Measurements from ENCODE around the gene SYS1. TPM values are rescaled to one million over a fixed set of nuclear protein-coding genes. Genes with fewer than 3 reads are reported as not detected.
"Not testable (repeated sequence)": the region's sequence is repeated elsewhere in the genome, so short reads cannot be mapped to it uniquely, and the experiment has no call there.

The SYS1 gene
- total RNA-seq, 1 donor from 2014 or later: 22.6 TPM

DNA sequence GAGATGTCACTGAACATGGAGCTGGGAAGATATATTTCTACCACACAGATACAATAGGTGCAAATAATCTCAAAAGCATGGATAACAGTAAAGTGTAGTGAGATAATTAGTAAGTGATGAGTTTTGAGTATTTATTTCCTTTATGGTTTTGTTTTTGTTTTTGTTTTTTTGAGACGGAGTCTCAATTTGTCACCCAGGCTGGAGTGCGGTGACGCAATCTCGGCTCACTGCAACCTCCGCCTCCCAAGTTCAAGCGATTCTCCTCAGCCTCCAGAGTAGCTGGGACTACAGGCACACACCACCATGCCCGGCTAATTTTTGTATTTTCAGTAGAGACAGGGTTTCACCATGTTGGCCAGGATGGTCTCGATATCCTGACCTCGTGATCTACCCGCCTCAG lies 12.2 kb upstream of the SYS1 start:
- intact Hi-C loops (cut with micrococcal nuclease); ATAC-seq: not testable (repeated sequence)

DNA sequence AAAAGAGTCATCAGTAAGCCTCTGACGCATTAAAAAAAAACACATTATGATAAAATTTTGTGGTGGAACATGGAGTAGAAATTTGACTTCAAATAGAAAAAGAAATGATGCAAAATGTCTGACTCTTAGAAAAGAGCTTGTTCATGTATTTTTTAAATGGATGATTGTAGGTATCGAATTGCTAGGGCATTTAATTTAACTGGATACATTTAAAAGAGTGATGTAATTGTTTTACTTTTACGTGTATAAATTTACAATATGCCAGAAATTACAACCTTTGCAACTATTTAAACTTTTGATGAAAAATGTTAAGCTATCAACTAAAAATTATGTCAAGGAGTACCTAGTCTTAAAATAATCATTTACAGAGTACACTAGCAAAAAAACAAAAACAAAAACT lies 10.2 kb upstream of the SYS1 start:
- intact Hi-C loops (cut with micrococcal nuclease): no loop called here
- DNase-seq: no peak

More for the DNA sequence above, 12.2 kb upstream of the SYS1 start:
- DNase-seq: not testable (repeated sequence)

DNA sequence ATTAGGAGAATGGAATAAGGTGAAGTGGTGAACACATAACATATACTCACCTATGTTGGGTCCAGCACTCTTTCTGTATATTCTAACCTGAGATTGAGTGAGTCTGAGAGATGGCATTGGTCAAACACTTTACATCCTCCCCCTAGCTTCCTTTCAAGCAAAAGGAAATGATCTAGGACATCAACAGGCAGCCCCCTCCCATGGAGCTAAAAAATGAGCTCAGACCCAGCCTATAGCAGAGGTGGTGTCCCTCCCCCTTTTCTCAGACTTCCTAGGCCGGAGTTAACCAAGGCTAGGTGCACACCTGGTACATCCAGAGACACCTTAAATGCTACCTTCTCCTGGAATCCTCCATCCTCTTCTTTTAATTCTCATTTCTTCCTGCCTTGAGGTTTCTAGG lies 9.2 kb upstream of the SYS1 start:
- intact Hi-C loops (cut with micrococcal nuclease): no loop called here

More for the DNA sequence above, 10.2 kb upstream of the SYS1 start:
- no peak for ATAC-seq

DNA sequence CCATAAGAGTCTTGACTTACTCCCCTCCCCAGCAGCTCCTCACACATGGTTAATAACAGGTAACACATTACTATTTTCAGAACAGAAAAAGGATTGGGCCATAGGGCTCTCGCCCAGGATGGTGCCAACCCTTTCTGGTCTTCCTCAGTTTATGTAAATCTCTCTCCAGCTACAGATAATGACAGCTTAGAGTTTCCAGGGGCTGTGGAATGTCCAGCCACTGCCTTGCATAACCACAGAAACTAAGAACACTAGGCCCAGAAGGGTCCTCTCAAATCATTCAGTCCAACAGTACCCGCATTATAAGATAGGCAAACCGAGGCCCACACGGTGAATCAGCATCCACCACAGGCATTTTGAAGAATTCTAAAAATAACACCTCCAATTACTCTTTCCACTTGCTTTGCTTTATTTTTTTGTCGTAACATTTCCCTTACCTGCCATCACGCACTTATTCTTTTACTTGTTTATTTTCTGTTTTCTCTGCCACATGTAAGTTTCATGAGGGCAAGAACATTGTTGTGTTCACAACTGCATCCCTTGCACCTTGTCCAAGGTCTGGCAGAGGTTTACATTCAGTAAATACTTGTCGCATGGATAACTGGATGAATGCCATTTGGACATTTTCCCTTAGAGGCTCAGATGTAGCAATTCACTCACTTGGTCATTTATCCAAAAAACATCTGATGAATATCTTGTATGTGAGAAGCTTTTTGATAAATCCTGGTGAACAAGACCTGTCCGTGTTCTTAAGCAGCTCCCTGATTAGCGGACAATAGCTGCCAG lies 8.3 kb upstream of the SYS1 start:
- ATAC-seq: no peak
- intact Hi-C loops (cut with micrococcal nuclease): no loop called here
- DNase-seq: no peak

More for the DNA sequence above, 9.2 kb upstream of the SYS1 start:
- ATAC-seq (no peak), DNase-seq (no peak)

DNA sequence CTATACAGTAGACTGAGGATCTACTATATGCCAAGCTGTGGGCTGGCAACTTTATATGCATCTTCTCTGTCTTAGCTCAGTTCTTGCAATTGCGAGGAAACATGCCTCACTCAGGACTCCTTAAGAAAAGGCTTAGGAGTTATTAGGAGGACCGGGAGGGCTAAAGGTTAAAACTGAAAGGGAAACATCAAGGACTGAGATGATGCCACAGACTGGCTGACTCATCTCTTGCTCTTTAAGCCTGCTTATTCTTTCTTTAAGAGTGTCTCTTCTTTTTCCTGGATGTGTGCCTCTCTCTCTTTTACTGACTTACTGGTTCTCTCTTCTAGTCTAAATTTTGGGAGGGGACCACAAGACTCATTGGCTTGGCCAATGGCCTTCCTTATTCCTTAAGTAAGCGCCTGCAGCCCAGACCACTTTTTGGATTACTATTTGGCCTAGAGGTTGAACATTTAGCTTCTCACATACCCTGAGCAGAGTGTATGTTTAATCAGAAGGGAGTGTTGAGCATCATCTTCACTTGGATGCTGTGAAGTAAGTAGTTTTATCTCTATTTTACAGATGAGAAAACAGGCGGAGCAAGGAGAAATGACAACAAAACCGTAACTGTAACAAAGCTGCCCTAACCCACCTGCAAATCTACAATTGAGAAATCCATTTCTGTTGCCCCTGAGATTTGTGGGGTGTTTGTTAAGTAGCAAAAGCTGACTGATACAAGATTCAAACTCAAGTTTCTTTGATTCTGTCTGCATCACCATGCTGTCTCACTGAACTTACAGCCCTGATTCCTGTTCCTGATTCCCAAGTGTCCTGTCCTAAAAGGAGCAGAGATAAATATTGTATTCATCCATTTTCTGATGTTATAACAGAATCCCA lies 7.5 kb upstream of the SYS1 start:
- intact Hi-C loops (cut with micrococcal nuclease): no loop called here
- no peak for DNase-seq
- no peak for ATAC-seq

- DNase-seq (peak; percentile 81), ATAC-seq (peak; percentile 74)
- intact Hi-C loops (cut with micrococcal nuclease): no loop called here
These were observed 4.5 kb upstream of the SYS1 start for GRCh38 chr20:45358282-45359068.

DNA sequence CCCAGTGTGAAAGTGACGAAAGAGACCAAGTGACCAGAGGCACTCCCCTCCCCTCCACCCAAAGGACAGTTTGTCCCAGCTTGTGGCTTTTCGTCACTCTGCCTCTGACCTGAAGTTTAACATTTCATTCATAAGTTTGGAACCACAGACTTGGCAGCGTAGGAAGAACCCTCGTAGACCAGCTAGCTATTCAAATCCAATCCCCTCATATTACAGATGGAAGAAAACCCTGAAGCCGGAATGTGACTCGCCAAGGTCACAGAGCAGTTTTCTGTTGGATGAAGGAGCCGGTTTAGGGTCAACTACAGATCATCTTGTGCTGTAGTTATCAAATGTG lies 3.9 kb upstream of the SYS1 start:
- intact Hi-C loops (cut with micrococcal nuclease): no loop called here
- ATAC-seq (peak; percentile 59), DNase-seq (peak; percentile 62)

DNA sequence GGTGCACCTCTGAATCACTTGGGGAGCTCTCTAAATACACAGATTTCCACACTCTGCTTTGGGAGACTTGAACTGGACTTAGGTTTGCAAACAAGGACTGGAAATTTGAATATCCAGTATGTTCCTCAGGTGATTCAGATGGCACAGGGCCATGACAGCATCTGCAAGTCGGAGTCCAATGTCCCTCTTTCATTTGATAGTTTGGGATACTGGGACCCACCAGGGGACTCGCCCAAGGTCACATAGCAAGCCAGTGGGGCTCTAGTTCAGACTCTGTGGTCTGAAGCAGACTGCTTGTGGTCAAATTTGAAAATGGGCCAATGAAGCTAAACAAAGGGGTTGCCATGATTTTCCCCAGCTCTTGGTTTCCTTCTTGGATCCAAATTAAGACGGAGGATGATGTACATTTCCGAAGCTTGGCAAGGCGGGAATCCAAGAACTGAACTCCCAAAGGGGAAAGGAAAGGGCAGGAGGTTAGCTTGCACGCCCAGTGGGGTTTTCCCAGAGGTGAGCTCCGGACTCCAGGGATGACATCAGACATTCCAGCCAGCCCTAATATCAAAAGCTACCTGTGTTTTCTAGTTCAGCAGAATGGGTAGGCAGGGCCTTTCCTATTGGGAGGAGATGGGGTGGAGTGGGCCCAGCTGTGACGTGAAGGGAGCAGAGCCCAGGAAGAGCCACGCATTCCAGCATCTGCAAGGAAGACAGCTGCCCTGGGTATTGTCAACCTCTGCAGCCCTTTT lies 3.4 kb upstream of the SYS1 start:
- ATAC-seq: no peak
- intact Hi-C loops (cut with micrococcal nuclease): no loop called here
- no peak for DNase-seq

DNA sequence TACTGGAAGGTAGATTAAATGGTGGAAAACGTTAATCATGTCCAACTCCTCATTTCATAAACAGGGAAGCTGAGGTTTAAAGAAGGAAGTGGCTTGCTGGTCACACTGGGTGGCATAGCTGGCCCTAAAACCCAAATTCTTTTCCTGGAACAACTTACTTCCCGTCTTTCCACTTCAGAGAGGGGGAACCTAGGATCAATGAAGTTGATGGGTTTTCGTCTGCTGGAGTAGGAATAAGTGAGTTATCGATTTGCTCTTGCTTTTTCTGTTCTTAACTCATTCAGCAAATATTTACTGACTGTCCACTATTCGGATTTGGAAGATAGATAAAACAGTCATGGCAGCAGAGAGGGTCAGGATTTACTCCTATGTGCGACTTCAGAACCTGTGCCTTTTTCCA lies 1.2 kb upstream of the SYS1 start:
- DNase-seq: no peak
- no peak for ATAC-seq
- intact Hi-C loops (cut with micrococcal nuclease): no loop called here

DNA sequence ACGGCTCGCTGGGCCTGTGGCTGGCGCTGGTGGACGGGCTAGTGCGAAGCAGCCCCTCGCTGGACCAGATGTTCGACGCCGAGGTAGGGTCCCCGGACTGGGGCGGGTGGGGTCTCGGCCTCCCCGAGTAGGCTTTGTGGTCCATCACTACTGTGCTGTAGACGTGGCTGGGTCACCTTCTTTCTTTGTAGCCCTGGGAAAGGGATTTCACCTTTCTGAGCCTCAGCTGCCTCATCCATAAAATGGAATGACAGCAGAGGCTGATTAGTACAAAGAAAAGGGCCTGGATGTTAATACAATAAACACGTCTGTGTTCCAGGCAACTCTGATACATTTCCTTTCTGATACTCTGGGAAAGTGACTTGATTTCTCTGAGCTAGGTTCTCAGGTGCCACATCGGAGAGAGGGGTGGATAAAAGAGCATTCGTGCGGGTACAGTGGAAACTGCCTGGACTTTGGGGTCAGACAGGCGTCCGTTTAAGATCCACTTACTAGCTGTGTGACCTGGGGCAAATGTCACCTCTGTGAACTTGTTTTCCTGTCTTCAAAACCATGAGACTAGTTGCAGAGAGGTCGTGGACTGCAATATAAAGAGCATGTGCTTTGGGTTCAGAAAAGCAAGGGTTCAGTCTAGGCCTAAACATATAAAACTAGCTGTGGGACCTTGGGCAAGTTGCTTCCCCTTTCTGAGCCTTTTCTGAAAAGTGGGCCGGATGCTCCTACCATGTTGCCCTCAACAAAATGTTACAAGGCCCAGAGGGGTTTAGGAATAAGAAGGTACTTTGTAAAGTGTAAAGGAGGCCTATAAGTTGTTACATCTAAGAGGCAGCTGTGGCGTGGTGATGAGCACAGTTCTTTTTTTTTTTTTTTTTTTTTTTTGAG lies 896 bp downstream of the SYS1 start:
- intact Hi-C loops (cut with micrococcal nuclease): no loop called here
- ATAC-seq (no peak), DNase-seq (no peak)

DNA sequence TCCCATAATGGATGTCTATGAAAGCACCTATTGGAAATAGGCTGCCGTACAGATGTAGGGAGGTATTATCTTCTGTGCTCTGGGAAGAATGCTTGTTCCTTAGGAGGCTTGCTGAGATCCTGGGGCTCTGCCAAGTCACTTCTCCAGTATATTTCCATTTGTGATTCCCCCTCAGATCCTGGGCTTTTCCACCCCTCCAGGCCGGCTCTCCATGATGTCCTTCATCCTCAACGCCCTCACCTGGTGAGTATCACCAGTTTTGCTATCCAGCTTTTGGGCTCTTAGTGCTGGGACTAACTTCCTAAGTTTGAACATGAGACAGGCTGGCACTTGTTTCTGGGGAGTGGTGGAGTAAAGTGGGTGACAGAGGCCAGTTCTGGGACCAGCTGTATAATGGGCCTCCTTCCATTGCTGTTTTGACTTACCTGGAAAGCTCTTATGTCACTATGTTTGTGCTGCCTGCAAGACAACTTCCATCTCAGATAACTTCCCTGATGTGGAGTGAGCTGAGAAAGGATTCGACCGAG lies 2.6 kb downstream of the SYS1 start:
- no peak for ATAC-seq
- intact Hi-C loops (cut with micrococcal nuclease): no loop called here
- DNase-seq: no peak

DNA sequence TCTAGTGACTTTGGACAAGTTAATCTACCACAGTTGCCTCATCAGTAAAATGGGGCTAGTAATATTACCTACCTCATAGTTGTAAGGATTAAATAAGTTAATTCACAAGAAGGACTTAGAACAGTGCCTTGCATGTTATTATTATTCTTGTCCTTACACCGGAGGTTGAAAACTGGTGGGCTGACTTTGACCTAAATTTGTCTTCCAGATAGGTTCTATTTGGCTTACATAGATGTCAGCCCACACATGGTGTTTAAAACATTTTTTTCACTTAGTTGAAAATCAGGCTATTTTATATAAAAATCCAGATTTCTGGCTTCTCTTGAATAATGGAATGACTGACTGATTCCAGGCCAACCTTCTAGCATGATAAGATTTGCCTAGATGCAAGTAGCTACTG lies 3.2 kb downstream of the SYS1 start:
- ATAC-seq: no peak
- intact Hi-C loops (cut with micrococcal nuclease): no loop called here
- no peak for DNase-seq

- no peak for ATAC-seq
- no peak for DNase-seq
- intact Hi-C loops (cut with micrococcal nuclease): no loop called here
These were observed 3.7 kb downstream of the SYS1 start for GRCh38 chr20:45366631-45367030.

GRCh38 chr20:45367126-45367525 lies 4.2 kb downstream of the SYS1 start:
- ATAC-seq: no peak
- no peak for DNase-seq
- intact Hi-C loops (cut with micrococcal nuclease): no loop called here

GRCh38 chr20:45368221-45368980 lies 5.4 kb downstream of the SYS1 start:
- intact Hi-C loops (cut with micrococcal nuclease): no loop called here
- no peak for ATAC-seq
- no peak for DNase-seq

GRCh38 chr20:45370571-45371160 lies 7.7 kb downstream of the SYS1 start:
- intact Hi-C loops (cut with micrococcal nuclease): loop anchor here (10.0 kb wide), 1 partner anchor 64 kb away; no protein-coding TSS in a partner anchor
- ATAC-seq (no peak), DNase-seq (no peak)

- no peak for ATAC-seq
- no peak for DNase-seq
- intact Hi-C loops (cut with micrococcal nuclease): loop anchor here (10.0 kb wide), 1 partner anchor 63 kb away; no protein-coding TSS in a partner anchor
These were observed 9.3 kb downstream of the SYS1 start for GRCh38 chr20:45372241-45372640.
